Retina (tissue), 1 donor: ENCODE results near the gene ZNF397.

Experiments used
- DNase-seq: peaks from one replicate; pipeline ENCODE4 v3.0.0-alpha.2; 2016

ZNF397 gene

DNA sequence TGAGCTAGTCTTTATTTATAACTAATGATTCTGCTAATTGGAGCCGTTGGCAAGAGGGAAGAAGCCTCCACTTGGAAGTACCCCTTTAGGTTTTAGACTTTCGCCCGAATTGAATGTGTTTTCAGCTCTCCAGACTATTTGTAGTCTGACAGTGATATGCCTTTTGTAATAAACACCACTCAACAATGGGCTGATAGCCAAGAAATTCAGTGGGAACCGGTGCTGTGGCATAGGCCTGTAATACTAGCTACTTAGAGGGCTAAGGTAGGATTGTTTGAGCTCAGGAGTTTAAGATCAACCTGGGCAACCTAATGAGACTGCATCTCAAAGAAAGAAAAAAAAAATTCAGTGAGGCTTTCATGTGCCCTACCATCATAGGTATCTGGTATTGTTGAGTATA, 62.8 kb downstream of the ZNF397 start:
- DNase-seq: no peak

DNA sequence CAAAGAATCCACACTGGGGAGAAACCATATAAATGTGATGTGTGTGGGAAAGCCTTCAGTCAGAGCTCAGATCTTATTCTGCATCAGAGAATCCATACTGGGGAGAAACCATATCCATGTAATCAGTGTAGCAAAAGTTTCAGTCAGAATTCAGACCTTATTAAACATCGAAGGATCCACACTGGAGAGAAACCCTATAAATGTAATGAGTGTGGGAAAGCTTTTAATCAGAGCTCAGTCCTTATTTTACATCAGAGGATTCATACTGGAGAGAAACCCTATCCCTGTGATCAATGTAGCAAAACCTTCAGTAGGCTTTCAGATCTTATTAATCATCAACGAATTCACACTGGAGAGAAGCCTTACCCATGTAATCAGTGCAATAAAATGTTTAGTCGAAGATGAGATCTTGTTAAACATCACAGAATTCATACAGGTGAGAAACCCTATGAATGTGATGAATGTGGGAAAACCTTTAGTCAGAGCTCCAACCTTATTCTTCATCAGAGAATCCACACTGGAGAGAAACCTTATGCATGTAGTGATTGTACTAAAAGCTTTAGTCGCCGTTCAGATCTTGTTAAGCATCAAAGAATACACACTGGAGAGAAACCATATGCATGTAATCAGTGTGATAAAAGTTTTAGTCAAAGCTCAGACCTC, 65.9 kb downstream of the ZNF397 start:
- DNase-seq: no peak
